ENCODE data around the gene NADSYN1. TPM values are rescaled to one million over a fixed set of nuclear protein-coding genes. Genes with fewer than 3 reads are reported as not detected.

Gene NADSYN1
- total RNA-seq, 1 donor from 2014 or later: 71.0 TPM

DNA sequence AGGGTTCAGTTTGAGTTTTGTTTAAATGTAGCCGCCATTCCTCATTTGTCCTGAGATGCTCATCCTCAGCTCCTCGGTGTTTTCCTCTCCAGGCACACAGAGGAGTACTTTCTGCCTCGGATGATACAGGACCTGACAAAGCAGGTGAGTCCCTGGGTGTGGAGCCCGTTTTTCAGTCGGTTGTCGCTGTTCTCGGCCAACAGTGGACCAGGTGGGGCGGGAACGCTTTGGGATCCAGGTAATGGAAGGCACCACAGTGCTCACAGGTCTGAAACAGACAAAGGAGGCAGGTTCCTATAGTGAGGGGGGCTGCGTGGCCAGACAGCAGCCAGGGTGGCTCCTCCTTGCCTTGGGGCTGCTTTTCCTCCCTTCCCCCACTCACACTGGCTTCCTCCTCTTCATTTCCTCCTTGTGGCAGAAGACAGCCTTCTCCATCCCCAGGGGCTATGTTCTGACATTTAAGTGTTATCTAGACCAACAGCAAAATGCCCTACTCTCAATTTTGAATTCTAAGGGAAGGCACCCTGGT is 19.4 kb downstream of the NADSYN1 start:
- H3K4me1 Mint-ChIP-seq: no peaks in the 10 kb centered on the region
- H3K27me3 Mint-ChIP-seq (ENCODE audit: low read depth): no peaks in the 10 kb centered on the region
- DNase-seq (ENCODE audit: low spot score in 2 of 2, unreplicated experiment in 2 of 2): no peak
- H3K4me3 Mint-ChIP-seq: no peak overlapping the region
- peaks cover 13% of the 10 kb centered on the region for H3K9me3 Mint-ChIP-seq
- H3K36me3 Mint-ChIP-seq: peaks cover 35% of the 10 kb centered on the region
- TF ChIP-seq CTCF (IDR thresholded peaks at IDR 0.05; ENCODE audit: unreplicated experiment): no peak
- no peak overlapping the region for H3K27ac Mint-ChIP-seq

- peaks cover 33% of the 10 kb centered on the region for H3K36me3 Mint-ChIP-seq
- no peak overlapping the region for H3K4me3 Mint-ChIP-seq
- no peak overlapping the region for H3K27ac Mint-ChIP-seq
- DNase-seq (ENCODE audit: low spot score in 2 of 2, unreplicated experiment in 2 of 2): no peak
- no peak for TF ChIP-seq CTCF (IDR thresholded peaks at IDR 0.05; ENCODE audit: unreplicated experiment)
- H3K27me3 Mint-ChIP-seq (ENCODE audit: low read depth): no peaks in the 10 kb centered on the region
- H3K9me3 Mint-ChIP-seq: peaks cover 11% of the 10 kb centered on the region
- H3K4me1 Mint-ChIP-seq: no peaks in the 10 kb centered on the region
Observed at GRCh38 chr11:71472941-71473792, 20.2 kb downstream of the NADSYN1 start.

GRCh38 chr11:71473793-71474080 is 20.7 kb downstream of the NADSYN1 start:
- DNase-seq (ENCODE audit: low spot score in 2 of 2, unreplicated experiment in 2 of 2): no peak
- H3K4me3 Mint-ChIP-seq: no peak overlapping the region
- no peak overlapping the region for H3K27ac Mint-ChIP-seq
- H3K9me3 Mint-ChIP-seq: peaks cover 5% of the 10 kb centered on the region
- no peak for TF ChIP-seq CTCF (IDR thresholded peaks at IDR 0.05; ENCODE audit: unreplicated experiment)
- H3K36me3 Mint-ChIP-seq: peaks cover 30% of the 10 kb centered on the region
- no peaks in the 10 kb centered on the region for H3K27me3 Mint-ChIP-seq (ENCODE audit: low read depth)
- no peaks in the 10 kb centered on the region for H3K4me1 Mint-ChIP-seq

GRCh38 chr11:71474141-71474770 is 21.3 kb downstream of the NADSYN1 start:
- Mint-ChIP-seq H3K4me1 (no peaks in the 10 kb centered on the region), H3K36me3 (peaks cover 26% of the 10 kb centered on the region), H3K9me3 (peaks cover under 1% of the 10 kb centered on the region), H3K27me3 (ENCODE audit: low read depth) (no peaks in the 10 kb centered on the region), H3K4me3 (no peak overlapping the region), H3K27ac (no peak overlapping the region)
- no peak for TF ChIP-seq CTCF (IDR thresholded peaks at IDR 0.05; ENCODE audit: unreplicated experiment)
- no peak for DNase-seq (ENCODE audit: low spot score in 2 of 2, unreplicated experiment in 2 of 2)

DNA sequence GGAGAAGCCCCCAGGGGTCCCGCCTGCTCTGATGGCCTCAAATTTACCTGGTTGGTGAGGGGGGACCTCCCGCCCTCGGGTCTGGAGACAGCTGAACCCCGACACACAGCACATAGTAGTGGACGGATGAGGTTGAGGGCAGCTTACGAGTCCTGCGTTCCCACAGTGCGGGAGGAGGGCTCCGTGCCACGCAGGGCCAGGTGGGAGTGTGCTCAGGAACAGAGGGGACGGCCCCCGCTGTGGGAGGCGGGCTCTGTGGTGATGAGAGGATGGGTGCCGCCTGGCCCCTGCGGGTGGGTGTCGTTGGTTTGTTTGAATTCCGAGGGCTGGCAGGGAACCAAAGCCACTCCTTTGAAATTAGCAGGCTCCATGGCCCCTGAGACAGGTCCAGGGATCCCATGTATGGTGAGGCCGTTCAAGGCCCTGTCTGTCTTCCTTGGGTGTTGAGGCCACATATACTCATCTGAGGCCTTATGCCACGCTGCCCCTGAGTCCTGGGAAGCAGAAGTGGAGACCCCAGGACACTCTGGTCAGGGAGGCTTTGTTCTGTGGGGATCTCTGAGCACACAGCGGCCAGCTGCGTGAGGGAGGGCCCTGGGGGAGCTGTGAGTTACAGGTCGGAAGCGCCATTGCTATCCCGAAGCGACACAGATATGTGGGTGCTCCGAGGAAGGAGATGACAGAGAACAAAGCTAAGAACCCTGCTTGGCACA is 21.9 kb downstream of the NADSYN1 start:
- no peak for DNase-seq (ENCODE audit: low spot score in 2 of 2, unreplicated experiment in 2 of 2)
- TF ChIP-seq CTCF (IDR thresholded peaks at IDR 0.05; ENCODE audit: unreplicated experiment): no peak
- Mint-ChIP-seq H3K4me3 (no peak overlapping the region), H3K36me3 (peaks cover 32% of the 10 kb centered on the region), H3K4me1 (no peaks in the 10 kb centered on the region), H3K9me3 (no peaks in the 10 kb centered on the region), H3K27ac (no peak overlapping the region), H3K27me3 (ENCODE audit: low read depth) (no peaks in the 10 kb centered on the region)
